GM13976 (cell line): ENCODE results near the gene PARD3.

Source experiments
- DNase-seq: peaks from one replicate; pipeline ENCODE4 v3.0.0; 2012; ENCODE audit warnings: low spot score
- in situ Hi-C: fragments of 300-500 bp; cut with MboI; formaldehyde crosslinking; loops from one replicate; pipeline ENCODE4 v1.12.0; 2022; ENCODE audit warnings: low sequenced_read_pairs, mixed read lengths, inconsistent platforms; ENCODE audit not compliant: unreplicated experiment
- TF ChIP-seq, protein P1 (sequence below): IDR thresholded peaks from 2 replicates; pipeline ENCODE4 v1.5.1; 2012; ENCODE audit warnings: borderline replicate concordance, mild to moderate bottlenecking; ENCODE audit not compliant: insufficient read depth; ENCODE audit errors: extremely low read depth, missing control alignments, control extremely low read depth

The PARD3 gene

DNA sequence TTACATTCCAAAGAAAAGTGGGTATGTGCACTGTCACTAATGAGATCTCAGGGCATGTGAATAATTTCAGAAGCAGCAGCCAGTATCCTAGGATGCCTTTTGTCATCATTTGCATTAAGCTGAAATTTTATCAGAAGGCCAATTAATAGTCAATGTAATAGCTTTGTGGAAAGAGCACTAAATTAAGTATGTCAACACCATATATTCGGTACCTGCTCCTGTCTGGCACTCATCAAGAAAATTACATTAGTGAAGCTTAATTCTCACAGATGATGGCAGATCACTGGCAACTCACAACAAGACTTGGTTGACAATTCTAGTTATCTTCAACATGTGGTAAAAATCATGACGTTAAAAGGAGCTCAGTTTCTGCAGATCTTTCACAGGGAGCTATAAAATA is 271.4 kb downstream of the PARD3 start:
- in situ Hi-C loops, result no loop called here
- TF ChIP-seq, protein P1, sequence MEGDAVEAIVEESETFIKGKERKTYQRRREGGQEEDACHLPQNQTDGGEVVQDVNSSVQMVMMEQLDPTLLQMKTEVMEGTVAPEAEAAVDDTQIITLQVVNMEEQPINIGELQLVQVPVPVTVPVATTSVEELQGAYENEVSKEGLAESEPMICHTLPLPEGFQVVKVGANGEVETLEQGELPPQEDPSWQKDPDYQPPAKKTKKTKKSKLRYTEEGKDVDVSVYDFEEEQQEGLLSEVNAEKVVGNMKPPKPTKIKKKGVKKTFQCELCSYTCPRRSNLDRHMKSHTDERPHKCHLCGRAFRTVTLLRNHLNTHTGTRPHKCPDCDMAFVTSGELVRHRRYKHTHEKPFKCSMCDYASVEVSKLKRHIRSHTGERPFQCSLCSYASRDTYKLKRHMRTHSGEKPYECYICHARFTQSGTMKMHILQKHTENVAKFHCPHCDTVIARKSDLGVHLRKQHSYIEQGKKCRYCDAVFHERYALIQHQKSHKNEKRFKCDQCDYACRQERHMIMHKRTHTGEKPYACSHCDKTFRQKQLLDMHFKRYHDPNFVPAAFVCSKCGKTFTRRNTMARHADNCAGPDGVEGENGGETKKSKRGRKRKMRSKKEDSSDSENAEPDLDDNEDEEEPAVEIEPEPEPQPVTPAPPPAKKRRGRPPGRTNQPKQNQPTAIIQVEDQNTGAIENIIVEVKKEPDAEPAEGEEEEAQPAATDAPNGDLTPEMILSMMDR, result no peak
- no peak for DNase-seq

DNA sequence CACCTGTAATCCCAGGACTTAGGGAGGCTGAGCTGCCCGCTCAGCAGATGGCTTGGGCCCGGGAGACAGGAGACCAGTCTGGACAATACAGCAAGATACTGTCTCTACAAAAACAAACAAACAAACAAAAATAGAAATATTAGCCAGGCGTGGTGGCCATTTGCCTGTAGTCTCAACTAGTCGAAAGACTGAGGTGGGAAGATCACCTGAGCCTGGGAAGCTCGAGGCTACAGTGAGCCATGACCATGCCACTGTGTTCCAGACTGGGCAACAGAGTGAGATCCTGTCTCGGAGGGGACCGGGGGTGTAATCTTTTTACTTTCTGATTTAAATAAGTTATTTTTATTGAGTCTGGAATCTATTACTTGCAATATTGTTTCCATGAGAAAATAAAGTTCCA is 274.6 kb downstream of the PARD3 start:
- TF ChIP-seq, protein P1, result no peak
- in situ Hi-C loops, result no loop called here
- no peak for DNase-seq

DNA sequence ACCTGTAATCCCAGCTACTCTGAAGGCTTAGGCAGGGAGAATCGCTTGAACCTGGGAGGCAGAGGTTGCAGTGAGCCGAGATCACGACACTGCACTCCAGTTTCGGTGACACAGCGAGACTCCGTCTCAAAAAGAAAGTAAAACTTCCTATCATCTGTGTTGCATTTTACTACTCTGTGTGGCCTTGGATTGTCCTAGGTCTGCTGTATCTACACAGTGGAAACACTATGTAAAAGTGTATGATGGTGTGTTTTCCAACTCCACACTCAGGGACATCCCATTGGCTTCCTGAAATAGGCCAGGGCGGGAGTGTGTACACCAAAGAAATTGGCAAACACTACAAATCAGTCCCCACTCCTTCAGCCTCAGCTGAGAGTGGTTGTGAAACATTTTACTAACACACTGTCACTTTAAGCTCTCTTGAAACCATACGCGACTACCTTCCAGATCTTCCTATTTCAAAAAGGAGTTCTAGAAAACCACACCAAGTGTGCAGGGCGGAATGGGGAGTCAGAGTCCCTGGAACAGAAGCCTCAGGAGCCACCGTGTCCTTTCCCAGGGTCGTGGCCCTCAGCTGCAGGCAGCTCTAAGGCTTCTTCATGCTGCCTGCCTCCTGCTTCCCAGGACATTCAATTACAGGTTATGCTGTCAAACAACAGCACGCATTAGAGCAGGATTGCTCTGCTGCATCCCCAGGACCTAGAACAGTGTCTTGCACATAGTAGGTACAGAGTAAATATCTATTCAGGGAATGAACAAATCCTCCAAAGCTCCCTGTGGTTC is 275.4 kb downstream of the PARD3 start:
- in situ Hi-C loops, result no loop called here
- TF ChIP-seq, protein P1, result no peak
- no peak for DNase-seq

DNA sequence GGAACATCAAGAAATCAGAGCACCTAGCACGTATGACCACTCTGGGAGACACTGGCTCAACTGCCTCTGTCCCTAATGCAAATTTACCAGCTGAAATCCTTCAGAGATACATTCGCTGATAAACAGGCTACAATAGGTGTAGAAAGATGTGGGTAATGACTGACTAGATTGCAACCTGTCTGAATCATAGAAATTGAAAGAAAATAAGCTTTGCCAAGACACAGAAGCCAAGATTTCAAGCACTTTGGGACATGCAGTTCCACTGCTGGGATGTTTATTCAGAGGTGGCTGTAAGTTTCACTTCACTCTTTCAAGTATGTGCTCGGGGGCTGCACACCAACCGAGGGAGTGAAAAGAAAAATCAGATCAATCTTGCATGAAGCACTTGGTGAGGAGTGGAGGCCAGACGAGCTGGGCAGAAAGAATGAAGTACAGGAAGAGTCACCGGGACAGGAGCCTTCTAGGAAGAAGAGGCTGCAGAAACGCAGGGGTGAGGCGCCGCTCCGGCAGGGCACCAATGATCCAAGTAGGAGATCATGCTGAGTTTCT is 276.7 kb downstream of the PARD3 start:
- TF ChIP-seq, protein P1, result no peak
- DNase-seq, result no peak
- in situ Hi-C loops, result no loop called here

DNA sequence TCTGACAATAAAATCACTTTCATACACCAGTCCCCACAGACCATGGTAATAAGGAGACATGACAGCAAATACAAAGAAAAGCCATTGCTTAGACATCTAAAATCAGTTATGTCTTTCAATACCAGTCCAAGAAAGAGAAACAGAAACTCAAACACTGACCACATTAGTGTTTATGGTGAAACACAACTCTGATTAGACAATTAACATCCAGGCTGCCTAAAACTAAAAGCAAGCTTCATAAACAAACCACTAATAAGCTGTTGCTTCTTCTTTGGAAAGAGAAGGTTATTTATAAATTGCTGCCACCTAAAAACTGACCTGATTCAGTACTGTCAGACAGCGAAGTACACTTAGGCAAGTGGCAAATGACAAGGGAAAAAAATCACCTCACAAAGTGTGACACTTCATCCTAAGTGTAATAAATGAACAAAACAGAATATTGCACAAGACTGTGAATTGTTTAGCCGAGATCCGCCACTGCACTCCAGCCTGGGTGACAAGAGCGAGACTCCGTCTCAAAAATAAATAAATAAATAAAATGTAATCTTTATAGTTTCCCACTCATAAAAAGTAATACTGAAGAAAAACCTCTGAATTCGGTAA is 277.4 kb downstream of the PARD3 start:
- DNase-seq, result peak; percentile 36
- TF ChIP-seq, protein P1, result no peak
- in situ Hi-C loops, result no loop called here

DNA sequence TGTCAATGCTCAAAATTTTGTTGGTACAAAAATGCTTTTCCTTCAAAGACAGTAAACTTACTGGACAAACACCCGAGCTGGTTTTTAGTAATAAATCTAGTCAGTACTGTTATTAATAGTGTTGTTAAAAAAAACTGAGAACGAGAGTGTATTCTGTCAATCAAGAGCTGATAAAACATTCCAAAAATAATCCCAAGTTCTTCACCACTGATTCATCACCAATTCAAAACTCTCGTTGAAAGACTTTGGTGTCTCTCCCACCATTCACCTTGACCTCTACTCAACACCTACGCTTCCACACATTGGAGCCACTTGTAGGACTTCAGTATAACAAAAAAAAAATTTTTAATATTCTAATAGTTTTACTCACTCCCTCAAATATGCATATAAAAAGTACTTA is 279.2 kb downstream of the PARD3 start:
- in situ Hi-C loops, result no loop called here
- TF ChIP-seq, protein P1, result no peak
- no peak for DNase-seq
